B cell (primary cell): ENCODE measurements around the gene MPIG6B.

Experiments
- EZH2 ChIP-seq: IDR thresholded peaks from 2 replicates; pipeline ENCODE4 v1.6.1; 2012; ENCODE audit warnings: borderline replicate concordance, low read depth, mild to moderate bottlenecking, moderate library complexity, low read length; ENCODE audit not compliant: insufficient read depth, poor library complexity, severe bottlenecking
- TF ChIP-seq, protein P1 (sequence below): fragments of 200-600 bp; IDR thresholded peaks from one replicate; pipeline ENCODE4 v1.8.0; 2022; ENCODE audit warnings: antibody characterized with exemption, mild to moderate bottlenecking

DNA sequence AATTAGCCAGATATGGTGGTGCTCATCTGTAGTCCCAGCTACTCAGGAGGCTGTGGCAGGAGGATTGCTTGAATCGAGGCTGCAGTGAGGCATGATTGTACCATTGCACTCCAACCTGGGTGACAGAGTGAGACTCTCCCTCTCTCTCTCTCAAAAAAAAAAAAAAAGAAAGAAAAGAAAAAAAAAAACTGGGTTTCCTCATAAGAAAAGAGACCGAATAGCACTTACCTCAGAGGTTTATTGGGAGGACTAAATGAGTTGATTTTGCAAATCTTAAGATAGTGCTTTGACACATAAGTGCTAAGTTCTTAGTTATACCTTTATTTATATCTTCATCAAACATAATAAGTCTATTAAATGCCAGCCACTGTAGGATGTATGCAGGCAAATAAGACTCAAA lies 47.7 kb downstream of the MPIG6B start:
- TF ChIP-seq, protein P1, sequence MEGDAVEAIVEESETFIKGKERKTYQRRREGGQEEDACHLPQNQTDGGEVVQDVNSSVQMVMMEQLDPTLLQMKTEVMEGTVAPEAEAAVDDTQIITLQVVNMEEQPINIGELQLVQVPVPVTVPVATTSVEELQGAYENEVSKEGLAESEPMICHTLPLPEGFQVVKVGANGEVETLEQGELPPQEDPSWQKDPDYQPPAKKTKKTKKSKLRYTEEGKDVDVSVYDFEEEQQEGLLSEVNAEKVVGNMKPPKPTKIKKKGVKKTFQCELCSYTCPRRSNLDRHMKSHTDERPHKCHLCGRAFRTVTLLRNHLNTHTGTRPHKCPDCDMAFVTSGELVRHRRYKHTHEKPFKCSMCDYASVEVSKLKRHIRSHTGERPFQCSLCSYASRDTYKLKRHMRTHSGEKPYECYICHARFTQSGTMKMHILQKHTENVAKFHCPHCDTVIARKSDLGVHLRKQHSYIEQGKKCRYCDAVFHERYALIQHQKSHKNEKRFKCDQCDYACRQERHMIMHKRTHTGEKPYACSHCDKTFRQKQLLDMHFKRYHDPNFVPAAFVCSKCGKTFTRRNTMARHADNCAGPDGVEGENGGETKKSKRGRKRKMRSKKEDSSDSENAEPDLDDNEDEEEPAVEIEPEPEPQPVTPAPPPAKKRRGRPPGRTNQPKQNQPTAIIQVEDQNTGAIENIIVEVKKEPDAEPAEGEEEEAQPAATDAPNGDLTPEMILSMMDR: no peak
- TF ChIP-seq EZH2: no peak
